ENCODE data around the gene STOML3. TPM values are rescaled to one million over a fixed set of nuclear protein-coding genes. Genes with fewer than 3 reads are reported as not detected.

STOML3 gene
- total RNA-seq, 3 donors from 2014 or later (not counting 1 experiment from before 2014, with no cell fraction given): not detected

DNA sequence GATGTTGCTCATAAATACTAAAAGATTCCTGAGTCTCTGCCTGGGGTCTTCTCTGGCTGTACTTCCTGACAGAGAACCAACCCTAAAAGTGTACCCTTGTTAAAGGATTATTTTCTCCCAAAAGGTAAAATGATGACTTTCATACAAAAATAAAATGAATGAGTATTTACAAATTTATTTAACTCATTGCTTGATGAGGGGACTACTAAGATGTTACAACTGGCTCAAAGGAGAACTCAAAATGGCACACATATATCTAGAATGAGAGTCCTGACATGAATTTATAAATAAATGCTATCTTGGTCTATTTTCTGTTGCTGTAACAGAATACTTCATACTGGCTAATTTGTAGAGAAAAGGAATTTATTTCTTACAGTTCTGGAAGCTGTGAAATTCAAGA is 30.5 kb downstream of the STOML3 start:
- Mint-ChIP-seq H3K4me3 (no peak overlapping the region), H3K9me3 (peaks cover 0 to 2% of the 10 kb centered on the region in 2 donors)

DNA sequence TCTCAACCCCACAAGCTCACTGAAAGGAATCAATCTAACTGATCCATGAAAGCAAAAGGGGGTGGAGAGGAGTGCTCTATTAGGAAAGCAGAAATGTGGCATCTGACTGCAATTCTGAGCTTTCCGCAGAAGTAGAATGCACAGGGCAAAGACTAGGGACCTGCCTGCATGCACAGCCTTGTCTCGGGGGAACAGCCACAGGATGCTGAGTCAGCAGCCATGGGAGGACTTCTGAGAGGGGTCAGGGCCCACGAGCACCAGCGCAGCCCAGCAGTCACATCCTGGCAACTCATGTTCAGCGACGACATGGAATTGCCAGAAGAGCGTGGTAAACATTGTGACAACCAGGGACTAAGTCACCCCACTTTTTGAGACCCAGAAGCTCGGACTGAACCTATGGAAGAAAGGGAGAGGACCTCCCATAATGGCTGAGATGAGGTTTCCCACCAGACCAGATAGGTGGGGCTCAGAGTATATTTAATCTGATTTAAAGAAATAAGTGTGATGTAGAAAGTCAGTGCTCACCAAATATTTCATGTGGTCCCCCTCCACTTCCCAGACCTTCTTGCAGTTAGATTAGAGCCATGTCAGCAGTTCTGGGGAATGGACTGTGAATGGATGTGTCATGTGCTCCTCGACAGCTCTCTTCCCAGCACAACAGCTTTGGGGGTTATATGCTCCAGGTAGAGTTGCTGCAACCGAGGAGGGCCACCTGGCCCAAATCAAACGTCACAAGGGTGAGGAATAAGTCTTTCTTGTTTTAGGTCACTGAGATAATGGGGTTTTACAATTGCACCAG is 32.6 kb downstream of the STOML3 start:
- H3K4me3 Mint-ChIP-seq: no peak overlapping the region
- peaks cover 0 to 2% of the 10 kb centered on the region in 2 donors for H3K9me3 Mint-ChIP-seq
- H3K36me3 Mint-ChIP-seq: no peaks in the 10 kb centered on the region
- Histone ChIP-seq H3K27me3 (ENCODE audit: control insufficient read depth, insufficient read depth, low read length) (no peaks in the 10 kb centered on the region), H3K9me3 (ENCODE audit: control insufficient read depth, insufficient read depth, low read length) (no peaks in the 10 kb centered on the region), H3K4me1 (ENCODE audit: control insufficient read depth, insufficient read depth, low read length) (no peaks in the 10 kb centered on the region), H3K27ac (ENCODE audit: low read length) (no peak overlapping the region), H3K36me3 (ENCODE audit: control insufficient read depth, insufficient read depth, low read length) (no peaks in the 10 kb centered on the region), H3K4me3 (ENCODE audit: low read length) (no peak overlapping the region)
- DNase-seq (no peak), ATAC-seq (no peak)
- TF ChIP-seq, protein P1, sequence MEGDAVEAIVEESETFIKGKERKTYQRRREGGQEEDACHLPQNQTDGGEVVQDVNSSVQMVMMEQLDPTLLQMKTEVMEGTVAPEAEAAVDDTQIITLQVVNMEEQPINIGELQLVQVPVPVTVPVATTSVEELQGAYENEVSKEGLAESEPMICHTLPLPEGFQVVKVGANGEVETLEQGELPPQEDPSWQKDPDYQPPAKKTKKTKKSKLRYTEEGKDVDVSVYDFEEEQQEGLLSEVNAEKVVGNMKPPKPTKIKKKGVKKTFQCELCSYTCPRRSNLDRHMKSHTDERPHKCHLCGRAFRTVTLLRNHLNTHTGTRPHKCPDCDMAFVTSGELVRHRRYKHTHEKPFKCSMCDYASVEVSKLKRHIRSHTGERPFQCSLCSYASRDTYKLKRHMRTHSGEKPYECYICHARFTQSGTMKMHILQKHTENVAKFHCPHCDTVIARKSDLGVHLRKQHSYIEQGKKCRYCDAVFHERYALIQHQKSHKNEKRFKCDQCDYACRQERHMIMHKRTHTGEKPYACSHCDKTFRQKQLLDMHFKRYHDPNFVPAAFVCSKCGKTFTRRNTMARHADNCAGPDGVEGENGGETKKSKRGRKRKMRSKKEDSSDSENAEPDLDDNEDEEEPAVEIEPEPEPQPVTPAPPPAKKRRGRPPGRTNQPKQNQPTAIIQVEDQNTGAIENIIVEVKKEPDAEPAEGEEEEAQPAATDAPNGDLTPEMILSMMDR (IDR thresholded peaks at IDR 0.05): no peak
- no peak overlapping the region for H3K27ac Mint-ChIP-seq
- H3K4me1 Mint-ChIP-seq: no peaks in the 10 kb centered on the region
- H3K27me3 Mint-ChIP-seq (ENCODE audit: low read depth in 2 of 2): peaks cover 0 to 5% of the 10 kb centered on the region in 2 donors
- intact Hi-C loops (cut with micrococcal nuclease): no loop called here
- 90% methylated on average over 11 of the region's 11 CpGs for WGBS (ENCODE audit: insufficient coverage)

More for the DNA sequence above, 30.5 kb downstream of the STOML3 start:
- H3K4me1 Mint-ChIP-seq: no peaks in the 10 kb centered on the region
- TF ChIP-seq, protein P1 (IDR thresholded peaks at IDR 0.05): no peak
- DNase-seq: no peak
- Histone ChIP-seq H3K9me3 (ENCODE audit: control insufficient read depth, insufficient read depth, low read length) (no peaks in the 10 kb centered on the region), H3K4me1 (ENCODE audit: control insufficient read depth, insufficient read depth, low read length) (no peaks in the 10 kb centered on the region), H3K36me3 (ENCODE audit: control insufficient read depth, insufficient read depth, low read length) (no peaks in the 10 kb centered on the region), H3K27ac (ENCODE audit: low read length) (no peak overlapping the region), H3K27me3 (ENCODE audit: control insufficient read depth, insufficient read depth, low read length) (no peaks in the 10 kb centered on the region), H3K4me3 (ENCODE audit: low read length) (no peak overlapping the region)
- no peak for ATAC-seq
- no peak overlapping the region for H3K27ac Mint-ChIP-seq
- intact Hi-C loops (cut with micrococcal nuclease): no loop called here
- peaks cover 0 to 5% of the 10 kb centered on the region in 2 donors for H3K27me3 Mint-ChIP-seq (ENCODE audit: low read depth in 2 of 2)
- H3K36me3 Mint-ChIP-seq: no peaks in the 10 kb centered on the region

DNA sequence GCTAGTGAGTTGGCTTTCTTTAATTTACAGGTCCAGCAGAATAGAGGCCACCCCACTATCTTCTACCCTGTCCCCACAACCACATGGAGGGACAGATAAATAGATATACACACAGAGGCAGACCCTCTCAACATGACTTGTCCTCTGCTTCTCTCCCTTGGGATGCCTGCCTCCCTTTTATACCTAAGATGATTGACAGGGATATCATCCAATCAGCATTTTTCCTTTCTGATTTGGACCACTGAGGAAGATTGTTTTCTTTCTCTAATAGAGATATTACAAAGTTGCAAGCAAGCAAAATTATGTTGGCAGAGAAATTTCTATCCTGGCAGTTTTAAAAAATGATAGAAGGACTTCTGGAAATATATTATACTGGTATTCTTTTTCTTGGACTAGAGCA is 35.8 kb downstream of the STOML3 start:
- Mint-ChIP-seq H3K36me3 (no peaks in the 10 kb centered on the region), H3K27me3 (ENCODE audit: low read depth in 2 of 2) (no peaks in the 10 kb centered on the region), H3K4me3 (no peak overlapping the region), H3K9me3 (peaks cover 0 to 2% of the 10 kb centered on the region in 2 donors), H3K4me1 (no peaks in the 10 kb centered on the region), H3K27ac (no peak overlapping the region)
- Histone ChIP-seq H3K9me3 (ENCODE audit: control insufficient read depth, insufficient read depth, low read length) (no peaks in the 10 kb centered on the region), H3K4me1 (ENCODE audit: control insufficient read depth, insufficient read depth, low read length) (no peaks in the 10 kb centered on the region), H3K27ac (ENCODE audit: low read length) (no peak overlapping the region), H3K36me3 (ENCODE audit: control insufficient read depth, insufficient read depth, low read length) (no peaks in the 10 kb centered on the region), H3K27me3 (ENCODE audit: control insufficient read depth, insufficient read depth, low read length) (no peaks in the 10 kb centered on the region), H3K4me3 (ENCODE audit: low read length) (no peak overlapping the region)
- intact Hi-C loops (cut with micrococcal nuclease): no loop called here
- DNase-seq (no peak), ATAC-seq (no peak)
- TF ChIP-seq, protein P1 (IDR thresholded peaks at IDR 0.05): no peak

DNA sequence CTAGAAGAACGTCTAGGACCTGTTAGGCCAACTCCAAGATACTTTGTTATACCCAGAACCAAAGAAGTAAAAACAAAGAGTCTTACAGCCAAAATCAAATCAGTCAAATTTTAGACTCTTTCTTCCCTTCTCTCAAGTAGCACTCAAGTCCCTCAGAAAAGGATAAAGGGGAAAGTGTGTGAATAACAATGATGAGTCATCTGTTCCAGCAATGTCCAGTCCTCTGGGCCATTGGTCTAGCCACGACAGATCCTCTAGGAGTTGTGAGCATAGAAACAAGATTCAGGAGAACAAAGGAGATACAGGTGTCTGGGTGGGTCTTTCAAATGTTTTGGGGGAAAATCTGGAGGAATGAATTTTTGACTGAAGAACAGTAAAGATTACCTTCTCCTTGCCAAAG is 36.3 kb downstream of the STOML3 start:
- H3K27ac ChIP-seq (ENCODE audit: low read length): no peak overlapping the region
- no peaks in the 10 kb centered on the region for H3K9me3 ChIP-seq (ENCODE audit: control insufficient read depth, insufficient read depth, low read length)
- Mint-ChIP-seq H3K4me1 (no peaks in the 10 kb centered on the region), H3K27me3 (ENCODE audit: low read depth in 2 of 2) (no peaks in the 10 kb centered on the region), H3K27ac (no peak overlapping the region), H3K36me3 (no peaks in the 10 kb centered on the region), H3K9me3 (peaks cover 0 to 2% of the 10 kb centered on the region in 2 donors), H3K4me3 (no peak overlapping the region)
- H3K4me3 ChIP-seq (ENCODE audit: low read length): no peak overlapping the region
- TF ChIP-seq, protein P1 (IDR thresholded peaks at IDR 0.05): no peak
- H3K27me3 ChIP-seq (ENCODE audit: control insufficient read depth, insufficient read depth, low read length): no peaks in the 10 kb centered on the region
- intact Hi-C loops (cut with micrococcal nuclease): no loop called here
- no peaks in the 10 kb centered on the region for H3K4me1 ChIP-seq (ENCODE audit: control insufficient read depth, insufficient read depth, low read length)
- no peaks in the 10 kb centered on the region for H3K36me3 ChIP-seq (ENCODE audit: control insufficient read depth, insufficient read depth, low read length)
- ATAC-seq: no peak
- WGBS (ENCODE audit: insufficient coverage): 36% methylated on average over 2 of the region's 2 CpGs
- DNase-seq: no peak
